Osteoblast (primary cell): Measurements from ENCODE around the gene PPCDC. TPM values are rescaled to one million over a fixed set of nuclear protein-coding genes. Genes with fewer than 3 reads are reported as not detected.

ENCODE experiments used
- DNase-seq: peaks from one replicate; pipeline ENCODE4 v3.0.0; 2011; ENCODE audit warnings: low spot score, mixed read lengths; ENCODE audit not compliant: insufficient read length; ENCODE audit errors: missing footprints
- H2AFZ ChIP-seq: 2 replicates; pipeline ENCODE4 v1.6.0; 2011; ENCODE audit warnings: mild to moderate bottlenecking, low read length
- H3K27ac ChIP-seq: 2 replicates; pipeline ENCODE4 v1.5.1; 2011; ENCODE audit warnings: mild to moderate bottlenecking, low read depth, low read length, moderate library complexity
- H3K27me3 ChIP-seq: 2 replicates; pipeline ENCODE4 v1.6.0; 2012; ENCODE audit warnings: mild to moderate bottlenecking, control low read depth, inconsistent platforms, low read length, moderate library complexity; ENCODE audit not compliant: insufficient read depth
- H3K36me3 ChIP-seq: 2 replicates; pipeline ENCODE4 v1.5.1; 2011; ENCODE audit warnings: mild to moderate bottlenecking, low read length, control low read depth, moderate library complexity; ENCODE audit not compliant: insufficient read depth
- H3K4me1 ChIP-seq: 2 replicates; pipeline ENCODE4 v1.5.1; 2011; ENCODE audit warnings: mild to moderate bottlenecking, low read length, control low read depth, moderate library complexity; ENCODE audit not compliant: insufficient read depth
- H3K4me2 ChIP-seq: 2 replicates; pipeline ENCODE4 v1.6.0; 2011; ENCODE audit warnings: mild to moderate bottlenecking, low read length; ENCODE audit not compliant: insufficient read depth
- H3K4me3 ChIP-seq: fragments of 200-600 bp; sonication (generic); 3 replicates; pipeline ENCODE4 v1.5.1; 2012; ENCODE audit warnings: mild to moderate bottlenecking, low read length, inconsistent platforms; ENCODE audit not compliant: insufficient read depth
- H3K79me2 ChIP-seq: 2 replicates; pipeline ENCODE4 v1.6.0; 2012; ENCODE audit warnings: mild to moderate bottlenecking, low read length, control low read depth, inconsistent platforms; ENCODE audit not compliant: insufficient read depth
- H3K9me3 ChIP-seq: 2 replicates; pipeline ENCODE4 v1.5.1; 2011; ENCODE audit warnings: low read depth, low read length, control low read depth
- H4K20me1 ChIP-seq: 2 replicates; pipeline ENCODE4 v1.6.0; 2012; ENCODE audit warnings: mild to moderate bottlenecking, low read length, control low read depth; ENCODE audit not compliant: insufficient read depth
- CTCF ChIP-seq: IDR thresholded peaks from 2 replicates; pipeline ENCODE4 v1.5.1; 2011; ENCODE audit warnings: mild to moderate bottlenecking, low read depth, low read length, moderate library complexity; ENCODE audit errors: extremely low read depth
- total RNA-seq: library from RNA; depleted of rRNA; stranded (reverse); fragments of >200 nt; gene quantifications from 2 replicates; pipeline ENCODE4 v1.2.3, GENCODE V29; 2012

PPCDC gene
- total RNA-seq, 1 donor = 6.5 TPM

- Histone ChIP-seq H2AFZ (peak overlapping the region; percentile 94), H3K9me3 (no peaks in the 10 kb centered on the region), H3K4me2 (peak overlapping the region; percentile 80), H3K79me2 (peaks cover 12% of the 10 kb centered on the region), H3K4me3 (peak overlapping the region; percentile 61), H3K4me1 (peaks cover 14% of the 10 kb centered on the region), H3K36me3 (no peaks in the 10 kb centered on the region), H3K27me3 (no peaks in the 10 kb centered on the region), H4K20me1 (no peaks in the 10 kb centered on the region), H3K27ac (peak overlapping the region; percentile 85)
- peak; percentile 88 for DNase-seq
- TF ChIP-seq CTCF = no peak
These were observed 6.6 kb downstream of the PPCDC start for GRCh38 chr15:75030023-75030413.

- Histone ChIP-seq H4K20me1 (no peaks in the 10 kb centered on the region), H3K79me2 (peaks cover 10% of the 10 kb centered on the region), H2AFZ (peak overlapping the region; percentile 94), H3K4me1 (peaks cover 14% of the 10 kb centered on the region), H3K4me2 (peak overlapping the region; percentile 80), H3K27me3 (no peaks in the 10 kb centered on the region), H3K9me3 (no peaks in the 10 kb centered on the region), H3K27ac (peak overlapping the region; percentile 85), H3K4me3 (no peak overlapping the region), H3K36me3 (no peaks in the 10 kb centered on the region)
- DNase-seq = no peak
- TF ChIP-seq CTCF = no peak
These were observed 7.0 kb downstream of the PPCDC start for GRCh38 chr15:75030424-75030823.

GRCh38 chr15:75031848-75032247 is 8.5 kb downstream of the PPCDC start:
- Histone ChIP-seq H4K20me1 (no peaks in the 10 kb centered on the region), H3K4me1 (peaks cover 14% of the 10 kb centered on the region), H3K27ac (no peak overlapping the region), H2AFZ (no peak overlapping the region), H3K4me3 (no peak overlapping the region), H3K4me2 (no peak overlapping the region), H3K27me3 (no peaks in the 10 kb centered on the region), H3K36me3 (no peaks in the 10 kb centered on the region), H3K79me2 (peaks cover 10% of the 10 kb centered on the region), H3K9me3 (no peaks in the 10 kb centered on the region)
- TF ChIP-seq CTCF = no peak
- no peak for DNase-seq

- no peak overlapping the region for H3K4me3 ChIP-seq
- peaks cover 10% of the 10 kb centered on the region for H3K79me2 ChIP-seq
- peaks cover 14% of the 10 kb centered on the region for H3K4me1 ChIP-seq
- no peaks in the 10 kb centered on the region for H4K20me1 ChIP-seq
- no peak overlapping the region for H2AFZ ChIP-seq
- DNase-seq = no peak
- no peaks in the 10 kb centered on the region for H3K9me3 ChIP-seq
- H3K27me3 ChIP-seq = no peaks in the 10 kb centered on the region
- no peak overlapping the region for H3K4me2 ChIP-seq
- no peak for TF ChIP-seq CTCF
- H3K27ac ChIP-seq = no peak overlapping the region
- no peaks in the 10 kb centered on the region for H3K36me3 ChIP-seq
These were observed 9.0 kb downstream of the PPCDC start for GRCh38 chr15:75032395-75032794.
